Activated naive CD8-positive, alpha-beta T cell treated with anti-CD3 and anti-CD28 coated beads, Interleukin-2, amount 10 ng/mL, durations not matched to agents 7 days and 5 days (primary cell): ENCODE results near the gene WDR17. TPM values are rescaled to one million over a fixed set of nuclear protein-coding genes. Genes with fewer than 3 reads are reported as not detected.
"Not testable (repeated sequence)": the region's sequence is repeated elsewhere in the genome, so short reads cannot be mapped to it uniquely, and the experiment has no call there.

Experiments
- ATAC-seq: fragments of 150-1000 bp; cut with Tn5 transposase; one replicate; pipeline ENCODE4 v1.10.0; 2021; ENCODE audit warnings: low read depth, moderate library complexity
- POLR2A ChIA-PET: fragments of 350-600 bp; sonication (Branson Sonifier 250); formaldehyde crosslinking; loops from one replicate; lab custom pipeline; 2021; ENCODE audit warnings: antibody characterized with exemption; lab: Charles Lee
- DNase-seq: peaks from one replicate; pipeline ENCODE4 v3.0.0; 2021
- H3K27ac Mint-ChIP-seq: one replicate; pipeline ENCODE4 v1.8.0; 2022; ENCODE audit warnings: mild to moderate bottlenecking, mixed read lengths
- H3K27me3 Mint-ChIP-seq: one replicate; pipeline ENCODE4 v1.8.0; 2022; ENCODE audit warnings: mild to moderate bottlenecking, moderate library complexity, mixed read lengths
- H3K36me3 Mint-ChIP-seq: one replicate; pipeline ENCODE4 v1.8.0; 2021; ENCODE audit warnings: mild to moderate bottlenecking, mixed read lengths
- H3K4me1 Mint-ChIP-seq: one replicate; pipeline ENCODE4 v1.8.0; 2021; ENCODE audit warnings: mixed read lengths
- H3K4me3 Mint-ChIP-seq: one replicate; pipeline ENCODE4 v1.8.0; 2022; ENCODE audit warnings: mild to moderate bottlenecking, moderate library complexity, mixed read lengths
- H3K9me3 Mint-ChIP-seq: one replicate; pipeline ENCODE4 v1.8.0; 2021; ENCODE audit warnings: mixed read lengths
- total RNA-seq, 2 experiments: library from RNA; stranded (reverse); gene quantifications; one replicate each; pipeline ENCODE4 v1.2.3, GENCODE V29; 2021

Gene WDR17
- total RNA-seq, 2 experiments from 2014 or later: 0.58 to 1.2 TPM

GRCh38 chr4:176212351-176212750 is 146.7 kb downstream of the WDR17 start:
- H3K4me1 Mint-ChIP-seq, H3K9me3 Mint-ChIP-seq, H3K36me3 Mint-ChIP-seq, H3K4me3 Mint-ChIP-seq, DNase-seq, H3K27ac Mint-ChIP-seq, POLR2A ChIA-PET, ATAC-seq: not testable (repeated sequence)
- peaks cover 16% of the 10 kb centered on the region for H3K27me3 Mint-ChIP-seq

- ATAC-seq (no peak), DNase-seq (no peak)
- Mint-ChIP-seq H3K4me1 (no peaks in the 10 kb centered on the region), H3K4me3 (no peak overlapping the region), H3K9me3 (no peaks in the 10 kb centered on the region), H3K27me3 (peaks cover 4% of the 10 kb centered on the region), H3K36me3 (no peaks in the 10 kb centered on the region), H3K27ac (no peak overlapping the region)
- POLR2A ChIA-PET: no interaction called here
Observed at GRCh38 chr4:176217510-176217909, 151.9 kb downstream of the WDR17 start.

- no peaks in the 10 kb centered on the region for H3K36me3 Mint-ChIP-seq
- no peak overlapping the region for H3K27ac Mint-ChIP-seq
- ATAC-seq (no peak), DNase-seq (no peak)
- POLR2A ChIA-PET: no interaction called here
- H3K4me3 Mint-ChIP-seq: no peak overlapping the region
- H3K4me1 Mint-ChIP-seq: no peaks in the 10 kb centered on the region
- no peaks in the 10 kb centered on the region for H3K27me3 Mint-ChIP-seq
- no peaks in the 10 kb centered on the region for H3K9me3 Mint-ChIP-seq
Observed at GRCh38 chr4:176222149-176222548, 156.5 kb downstream of the WDR17 start.

GRCh38 chr4:176223561-176223960 is 157.9 kb downstream of the WDR17 start:
- H3K9me3 Mint-ChIP-seq: no peaks in the 10 kb centered on the region
- DNase-seq: no peak
- no peak for ATAC-seq
- H3K4me1 Mint-ChIP-seq: no peaks in the 10 kb centered on the region
- H3K27me3 Mint-ChIP-seq: peaks cover 2% of the 10 kb centered on the region
- H3K27ac Mint-ChIP-seq: no peak overlapping the region
- no peak overlapping the region for H3K4me3 Mint-ChIP-seq
- POLR2A ChIA-PET: no interaction called here
- no peaks in the 10 kb centered on the region for H3K36me3 Mint-ChIP-seq

- Mint-ChIP-seq H3K27me3 (peaks cover 8% of the 10 kb centered on the region), H3K4me1 (no peaks in the 10 kb centered on the region), H3K36me3 (no peaks in the 10 kb centered on the region), H3K27ac (no peak overlapping the region), H3K4me3 (no peak overlapping the region), H3K9me3 (no peaks in the 10 kb centered on the region)
- ATAC-seq (no peak), DNase-seq (no peak)
- POLR2A ChIA-PET: no interaction called here
Observed at GRCh38 chr4:176226736-176227135, 161.1 kb downstream of the WDR17 start.

GRCh38 chr4:176229645-176230044 is 164.0 kb downstream of the WDR17 start:
- peaks cover 8% of the 10 kb centered on the region for H3K27me3 Mint-ChIP-seq
- no peak for ATAC-seq
- H3K27ac Mint-ChIP-seq: no peak overlapping the region
- no peak for DNase-seq
- POLR2A ChIA-PET: no interaction called here
- no peak overlapping the region for H3K4me3 Mint-ChIP-seq
- H3K4me1 Mint-ChIP-seq: no peaks in the 10 kb centered on the region
- H3K9me3 Mint-ChIP-seq: no peaks in the 10 kb centered on the region
- H3K36me3 Mint-ChIP-seq: no peaks in the 10 kb centered on the region

Other genes with a start within 250 kb of the WDR17 start
- gene SPATA4, start 129.7 kb downstream of the WDR17 start, total RNA-seq: not detected
- gene ASB5, start 203.4 kb downstream of the WDR17 start, total RNA-seq: not detected